ENCODE data around the gene GDI1.

GRCh38 chrX:154437971-154438893 lies 1.3 kb downstream of the GDI1 start:
- TF ChIP-seq TEAD4 (IDR thresholded peaks at IDR 0.05; ENCODE audit: borderline replicate concordance, insufficient read depth) (no peak), CTCF (IDR thresholded peaks at IDR 0.05) (no peak), EZH2phosphoT487 (IDR thresholded peaks at IDR 0.05; ENCODE audit: borderline replicate concordance, low read depth) (no peak), REST (IDR thresholded peaks at IDR 0.05; ENCODE audit: low read depth, low read length) (no peak), FOXJ3 (CRISPR knock-in tag; IDR thresholded peaks at IDR 0.05) (no peak), FOXM1 (IDR thresholded peaks at IDR 0.05; ENCODE audit: low read depth) (no peak), RAD21 (IDR thresholded peaks at IDR 0.05; ENCODE audit: low read length) (no peak), POLR2AphosphoS5 (IDR thresholded peaks at IDR 0.05; ENCODE audit: low read depth, low read length) (no peak), MAX (IDR thresholded peaks at IDR 0.05; ENCODE audit: low read depth) (no peak), USF1 (IDR thresholded peaks at IDR 0.05; ENCODE audit: borderline replicate concordance, low read depth) (no peak), EP300 (IDR thresholded peaks at IDR 0.05; ENCODE audit: borderline replicate concordance in 1 of 2, low read depth in 1 of 2, low read length in 1 of 2) (no peak), ZBTB33 (IDR thresholded peaks at IDR 0.05; ENCODE audit: borderline replicate concordance, low read depth) (no peak), MXI1 (IDR thresholded peaks at IDR 0.05; ENCODE audit: low read depth, low read length) (no peak)
